ENCODE measurements around the gene CYB561D2.

CYB561D2 gene

DNA sequence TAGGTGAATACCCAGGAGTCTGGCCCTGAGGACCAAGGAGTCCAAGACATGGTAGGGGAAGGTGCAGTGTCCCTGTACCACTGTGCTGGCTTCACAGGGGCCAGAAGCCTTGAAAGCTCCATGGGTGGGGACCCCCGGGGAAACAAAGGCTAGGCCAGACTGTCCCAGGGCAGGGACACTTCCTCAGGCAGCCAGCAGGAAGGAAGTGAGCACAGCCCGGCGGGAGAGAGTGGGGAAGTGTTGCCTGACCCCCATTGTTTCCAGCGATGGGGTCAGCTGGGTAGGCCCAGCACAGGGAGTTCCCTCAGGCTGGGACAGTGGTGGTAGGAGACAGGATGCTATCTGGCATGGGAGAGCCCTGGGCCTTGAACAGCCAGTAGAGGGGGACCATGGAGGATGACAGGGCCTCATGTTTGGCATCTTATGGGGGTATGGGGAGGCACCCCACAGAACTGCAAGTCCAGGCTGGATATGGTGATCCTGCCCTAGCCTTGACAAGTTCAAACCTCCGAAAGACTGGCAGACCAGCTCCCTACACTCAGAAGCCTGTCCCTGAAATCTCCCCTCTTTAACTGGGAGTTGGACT lies 27.0 kb upstream of the CYB561D2 start:
- DNase-seq: no peak

DNA sequence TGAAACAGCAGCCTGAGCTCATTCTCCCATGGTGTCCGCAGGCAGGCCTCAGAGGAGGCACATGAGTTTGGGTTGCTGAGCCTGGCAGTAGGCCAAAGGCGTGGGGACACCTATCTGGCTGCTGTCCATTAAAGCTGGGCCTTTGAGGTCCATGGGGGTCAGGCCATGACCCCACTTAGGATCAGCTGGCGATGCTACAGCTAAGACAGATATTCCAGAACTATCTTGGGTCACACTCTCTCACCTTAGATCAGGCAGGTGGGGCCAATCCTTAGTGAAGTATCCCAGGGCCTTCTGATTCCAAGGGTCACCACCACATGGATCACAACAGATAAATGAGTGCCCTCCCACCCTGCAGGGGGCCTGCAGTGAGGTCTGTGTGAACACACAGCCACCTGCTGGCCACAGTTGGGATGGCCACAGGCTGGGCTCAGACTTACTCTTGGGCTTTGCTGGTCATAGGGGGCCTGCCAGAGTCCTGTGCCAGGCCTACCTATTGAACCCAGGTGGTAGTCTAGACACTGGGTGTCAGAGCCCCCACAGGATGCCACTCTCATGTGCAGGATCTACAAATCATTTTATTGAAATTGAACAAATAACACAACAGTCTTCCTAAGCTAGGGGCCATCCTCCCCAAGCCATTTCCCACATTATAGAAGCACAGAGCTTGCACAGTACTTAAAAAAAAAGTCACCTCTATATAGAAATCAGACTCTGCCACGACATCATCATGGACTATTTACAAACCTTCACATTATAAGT lies 26.1 kb upstream of the CYB561D2 start:
- DNase-seq: no peak

DNA sequence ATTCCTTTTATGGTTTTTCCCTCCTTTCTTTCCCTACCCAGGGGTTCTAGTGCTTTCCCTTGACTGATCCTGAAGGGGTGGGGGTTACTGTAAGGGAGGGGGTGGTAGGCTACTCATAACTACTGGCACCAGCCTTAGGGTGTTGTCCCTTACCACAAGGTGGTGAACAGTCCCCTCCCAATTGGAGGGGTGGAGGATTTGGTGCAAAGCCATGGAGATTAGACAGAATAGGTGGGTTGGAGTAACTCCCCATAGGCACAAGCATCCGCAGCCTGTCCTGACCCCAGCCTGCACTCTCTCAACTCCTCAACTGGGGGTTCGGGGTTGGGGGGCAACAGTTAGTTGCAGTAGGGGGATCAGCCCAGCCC lies 25.6 kb upstream of the CYB561D2 start:
- no peak for DNase-seq

DNA sequence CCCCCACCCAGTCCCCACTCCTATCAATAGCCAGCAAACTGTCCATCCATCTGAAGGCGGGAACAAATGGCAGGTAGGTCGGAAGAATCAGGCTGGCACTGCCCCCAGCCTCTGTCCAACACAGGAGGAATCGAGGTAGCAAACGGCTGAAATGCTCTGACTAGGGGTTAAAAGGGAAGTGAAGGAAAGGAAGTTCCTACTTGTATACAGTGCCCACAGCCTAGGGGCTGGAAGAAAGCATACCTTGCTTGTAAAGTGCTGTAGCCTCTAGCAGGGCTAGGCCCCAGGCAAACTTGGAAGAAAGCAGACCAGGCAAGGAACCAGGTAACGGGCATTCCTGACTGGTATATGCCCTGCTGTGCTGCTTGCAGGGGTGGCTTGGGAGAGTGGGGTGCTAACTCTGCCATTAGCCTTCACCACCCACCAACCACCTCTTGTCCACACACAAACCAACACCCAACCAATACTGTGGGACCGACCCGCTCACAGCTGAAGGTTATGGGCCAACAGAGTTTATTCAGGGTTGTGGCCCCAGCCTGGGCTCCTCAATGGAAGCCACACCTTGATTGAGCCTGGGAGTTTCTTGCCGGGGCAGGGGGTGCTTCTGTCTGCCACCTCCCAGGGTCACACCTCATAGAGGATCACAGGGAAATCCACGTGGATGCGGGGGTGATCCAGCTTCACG lies 25.0 kb upstream of the CYB561D2 start:
- DNase-seq: no peak

DNA sequence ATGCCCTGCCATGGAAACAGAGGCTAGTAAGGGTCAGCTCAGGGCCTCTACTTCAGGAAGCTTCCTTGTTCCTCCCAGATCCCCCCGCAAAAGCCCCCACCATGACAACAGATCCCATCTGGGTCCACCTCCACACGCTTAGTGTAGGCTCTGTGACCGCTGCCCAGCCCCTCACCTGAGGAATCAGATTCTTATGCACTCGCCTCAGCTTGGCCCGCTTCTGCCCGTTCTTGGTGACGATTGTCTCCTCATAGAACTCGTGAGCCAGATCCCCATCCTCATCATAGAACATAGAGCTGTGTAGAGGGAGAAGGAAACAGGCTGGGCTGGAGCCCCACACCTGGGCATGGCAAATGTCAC lies 24.5 kb upstream of the CYB561D2 start:
- DNase-seq: no peak

DNA sequence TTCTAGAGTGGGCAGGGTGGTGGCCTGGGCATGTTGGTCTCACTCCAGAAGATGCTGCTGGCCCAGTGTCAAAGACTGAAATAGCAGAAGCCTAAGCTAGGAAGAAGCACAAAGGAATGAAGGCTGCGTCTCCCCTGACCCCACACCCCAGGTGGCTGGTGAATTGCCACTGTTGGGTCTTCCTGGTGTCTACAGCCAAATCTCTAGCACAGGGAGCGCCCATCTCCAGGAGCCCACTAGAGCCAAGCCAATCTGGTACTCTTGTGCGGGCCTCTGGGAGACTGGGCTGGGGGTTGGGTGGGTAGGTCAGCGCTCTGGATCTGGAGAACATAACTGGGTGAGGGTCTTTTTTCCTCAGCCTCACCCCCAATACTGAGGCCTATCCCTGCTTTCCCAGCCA lies 23.5 kb upstream of the CYB561D2 start:
- no peak for DNase-seq

DNA sequence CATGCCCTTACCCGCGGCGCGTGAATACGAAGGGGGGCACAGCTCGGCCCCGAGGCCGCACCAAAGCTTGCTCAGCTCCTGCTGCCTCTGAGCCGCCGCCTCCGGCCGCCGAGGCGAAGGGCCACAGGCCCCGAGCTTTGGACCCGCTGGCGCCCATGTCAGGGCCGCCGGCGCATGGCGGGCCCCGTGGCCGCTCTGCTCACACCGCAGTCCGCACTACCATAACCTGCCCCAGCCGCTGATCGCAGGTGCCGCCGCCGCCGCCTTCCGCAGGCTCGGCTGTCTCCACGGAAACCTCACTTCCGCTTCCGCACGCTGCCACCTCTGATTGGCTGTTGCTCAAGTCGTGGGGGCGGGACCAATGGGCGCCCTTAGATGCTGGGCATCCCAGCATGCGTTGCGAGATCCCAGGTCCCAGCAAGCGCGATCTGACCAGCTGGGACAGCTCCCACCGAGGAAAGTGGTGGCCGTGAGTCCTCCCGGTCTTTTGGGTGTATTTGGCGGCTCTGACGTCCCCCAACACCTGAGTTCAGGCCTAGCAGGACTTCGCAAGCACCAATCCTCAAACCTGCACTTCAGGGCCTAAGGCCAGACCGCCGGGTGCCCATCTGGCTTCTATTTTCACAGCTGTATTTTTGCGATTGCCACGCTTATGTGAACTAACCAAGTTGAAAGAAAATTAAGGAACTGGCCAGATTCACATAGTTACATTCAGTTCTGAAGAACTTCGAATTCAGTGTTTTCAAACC lies 22.5 kb upstream of the CYB561D2 start, which contains the start of gene TUSC2:
Gene TUSC2, minus strand, starts transcription at position 281 of the 749 bp plus-strand sequence. Its CDS starts 124 bp downstream, at position 157.
- DNase-seq: peak; percentile 84

DNA sequence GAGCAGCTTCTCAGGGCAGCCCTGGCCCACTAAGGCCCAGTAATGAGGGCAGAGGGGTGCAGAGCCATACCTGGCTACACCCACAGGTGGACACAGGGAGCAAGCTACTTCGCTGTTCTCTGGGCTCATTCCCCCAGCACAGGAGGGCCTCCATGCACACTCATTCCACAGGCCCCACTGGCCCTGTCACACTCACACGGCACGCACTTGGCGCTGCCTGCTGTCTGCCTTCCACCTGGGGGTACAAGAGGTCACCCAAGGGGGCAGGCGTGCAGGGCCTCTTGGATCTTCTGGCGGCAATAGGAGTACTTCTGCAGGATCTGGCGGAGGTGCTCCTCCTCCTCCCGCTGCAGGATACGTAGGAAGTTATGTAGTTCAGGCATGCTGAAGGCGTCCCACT lies 20.3 kb upstream of the CYB561D2 start:
- DNase-seq: no peak

DNA sequence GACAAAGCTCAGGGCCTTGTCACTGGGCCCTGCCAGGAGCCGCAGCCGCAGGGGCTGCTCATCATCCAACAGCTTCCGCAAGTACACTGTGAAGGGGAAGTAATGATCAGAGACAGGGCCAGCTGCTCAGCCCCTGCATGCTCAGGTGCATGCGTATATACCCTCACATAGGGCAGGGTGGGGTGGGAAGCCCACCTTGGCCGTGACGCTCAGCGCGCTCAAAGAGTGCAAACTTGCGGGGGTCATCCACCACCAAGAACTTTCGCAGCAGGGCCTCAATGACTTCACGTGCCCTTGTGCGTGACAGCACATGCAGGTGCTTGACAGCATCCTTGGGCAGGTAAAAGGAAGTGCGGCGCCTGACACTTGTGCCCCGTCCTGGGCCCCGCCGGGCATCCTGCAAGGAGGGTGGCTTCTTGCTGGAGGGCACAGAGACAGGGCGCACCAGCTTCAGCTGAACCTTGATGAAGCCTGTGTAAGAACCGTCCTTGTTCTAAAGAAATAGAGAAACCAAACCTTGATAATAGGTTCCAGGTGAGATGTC lies 19.2 kb upstream of the CYB561D2 start:
- no peak for DNase-seq

DNA sequence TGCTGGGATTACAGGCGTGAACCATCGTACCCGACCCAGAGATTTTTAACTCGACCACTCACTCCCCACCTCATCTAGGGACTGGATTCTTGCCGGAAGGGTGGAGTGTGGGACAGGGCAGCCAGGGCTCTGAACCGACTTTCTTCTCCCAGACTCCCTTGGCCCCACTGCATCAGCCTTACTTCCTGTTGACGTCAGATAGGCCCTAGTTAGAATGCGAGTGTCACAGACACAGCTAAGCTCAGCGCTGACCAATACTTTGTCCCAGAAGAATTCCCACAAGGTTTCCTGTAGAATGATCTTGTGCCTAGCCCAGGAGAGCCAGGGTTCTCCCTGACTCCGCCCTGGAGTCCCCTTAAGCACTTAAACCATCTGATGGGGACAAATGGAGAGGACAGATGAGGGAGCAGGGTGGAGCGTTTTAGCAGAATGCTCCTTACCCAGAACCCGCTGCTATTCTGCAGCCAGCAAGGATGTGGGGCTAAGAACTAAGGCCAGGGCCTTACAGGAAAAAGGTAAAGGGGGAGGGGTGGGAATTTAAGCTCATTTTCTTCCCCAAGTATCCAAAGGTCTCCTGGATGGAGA lies 16.8 kb upstream of the CYB561D2 start:
- no peak for DNase-seq

DNA sequence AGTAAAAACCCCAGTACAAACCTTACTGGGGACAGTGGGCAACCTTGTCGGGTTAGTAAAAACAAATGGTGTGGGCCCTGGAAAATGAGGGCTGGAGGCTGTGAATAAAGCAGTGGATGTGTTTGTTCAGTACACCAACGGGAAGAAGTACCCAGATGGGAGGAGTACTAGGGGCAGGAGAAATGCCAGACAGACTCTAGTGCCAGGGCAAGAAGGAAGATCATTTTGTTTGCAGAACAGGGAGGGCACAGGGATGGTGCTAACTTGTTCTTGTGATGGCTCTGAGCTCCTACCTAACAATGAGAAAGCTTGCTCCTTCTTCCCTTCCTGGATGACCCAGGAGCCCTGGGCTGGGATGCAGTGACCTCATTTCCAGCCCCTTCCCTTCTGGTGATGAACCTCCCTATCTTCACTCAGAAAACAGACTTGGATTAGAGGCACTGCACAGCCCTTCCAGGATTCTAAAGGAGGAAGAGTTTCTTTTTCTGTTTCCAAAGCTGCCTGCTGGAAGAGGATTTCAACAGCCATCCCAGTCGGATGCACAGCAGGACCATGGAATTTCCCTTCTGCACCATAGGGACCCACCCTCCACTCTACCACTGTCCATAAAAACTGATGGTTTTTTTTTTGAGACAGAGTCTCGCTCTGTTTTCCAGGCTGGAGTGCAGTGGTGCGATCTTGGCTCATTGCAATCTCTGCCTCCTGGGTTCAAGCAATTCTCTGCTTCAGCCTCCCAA lies 16.2 kb upstream of the CYB561D2 start:
- no peak for DNase-seq

DNA sequence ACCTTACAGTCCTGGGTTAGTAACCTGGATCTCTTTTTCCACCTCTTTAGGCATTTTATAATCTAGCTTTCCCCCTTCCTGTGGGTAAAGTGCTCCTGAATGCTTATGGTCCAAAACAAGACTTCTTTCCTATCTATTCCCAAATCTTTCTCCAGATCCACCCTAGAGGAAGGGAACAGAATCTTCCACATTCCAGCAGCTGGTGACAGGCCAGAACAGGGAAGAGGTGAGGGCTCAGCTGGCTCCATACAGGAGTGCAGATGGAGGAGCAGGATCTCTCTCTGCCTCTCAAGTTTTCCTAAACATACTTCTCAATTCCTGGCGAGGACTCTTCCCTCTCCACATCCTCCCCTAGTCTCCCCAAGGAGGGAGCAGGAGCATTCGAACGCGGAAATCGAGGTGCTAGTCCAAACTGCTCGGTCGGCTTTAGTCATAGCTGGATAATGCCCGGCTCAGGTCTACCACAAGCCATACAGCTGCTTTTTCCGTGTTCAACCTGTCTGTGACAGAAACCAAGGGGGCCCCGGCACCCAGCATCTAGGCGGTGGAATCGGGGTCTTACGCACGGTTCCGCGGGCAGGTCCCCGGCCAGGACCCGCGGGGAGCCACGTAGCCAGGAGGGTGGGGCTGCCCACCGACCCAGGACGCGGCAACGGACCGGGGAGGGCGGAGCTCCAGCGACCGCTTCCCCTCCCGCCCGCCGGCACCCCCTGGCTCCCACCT lies 14.0 kb upstream of the CYB561D2 start:
- DNase-seq: no peak

DNA sequence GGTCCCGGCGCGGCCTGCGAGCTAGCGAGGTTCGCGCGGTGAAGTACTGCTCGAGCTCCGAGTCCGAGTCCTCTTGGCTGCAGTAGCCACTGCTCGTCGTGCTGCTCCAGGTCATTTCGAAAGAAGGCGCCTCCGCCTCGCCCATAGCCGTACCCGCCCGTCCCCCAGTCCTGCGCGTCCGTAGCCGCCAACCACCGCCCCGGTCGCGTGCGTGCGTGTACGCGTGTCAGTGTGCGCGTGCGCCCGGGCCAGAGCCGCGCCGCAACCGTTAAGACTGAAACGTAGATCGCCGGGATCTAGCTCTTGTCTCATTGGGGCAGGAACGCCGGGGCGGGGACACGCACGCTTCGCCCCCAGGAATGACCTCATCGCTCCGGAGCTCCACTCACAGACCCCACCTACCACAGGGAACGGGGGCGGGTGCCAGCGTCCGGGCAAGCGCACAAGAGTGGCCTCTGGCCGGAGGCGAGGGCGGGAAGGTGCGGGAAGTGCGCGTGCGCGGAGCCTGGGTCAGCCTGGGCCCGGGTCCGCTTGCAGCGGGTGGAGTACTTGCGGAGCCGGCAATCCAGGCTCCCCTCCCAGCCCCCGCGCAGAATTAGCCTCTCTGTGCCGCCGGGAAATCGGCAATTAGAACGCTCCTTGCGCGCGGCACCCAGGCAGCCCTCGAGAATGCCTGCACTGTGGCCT lies 13.3 kb upstream of the CYB561D2 start:
- peak; percentile 97 for DNase-seq

DNA sequence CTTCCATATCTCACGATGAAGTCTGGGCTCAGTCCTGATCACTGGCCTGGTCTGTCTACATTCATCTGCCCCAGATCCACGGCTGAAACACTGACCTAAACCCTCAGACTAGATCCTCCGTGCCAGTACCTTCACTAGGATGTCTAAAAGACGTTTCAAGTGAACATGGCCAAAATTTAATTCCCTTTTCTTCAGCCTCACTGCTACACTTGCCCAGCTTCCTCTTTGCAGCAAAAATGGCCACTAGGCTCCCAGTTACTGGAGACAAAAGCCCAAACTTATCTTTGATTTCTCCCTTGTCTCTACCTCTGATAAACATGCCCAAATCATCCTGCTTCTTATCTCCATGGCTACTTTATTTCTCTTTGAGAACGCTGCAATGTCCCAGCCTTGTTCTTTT lies 11.7 kb upstream of the CYB561D2 start:
- no peak for DNase-seq

DNA sequence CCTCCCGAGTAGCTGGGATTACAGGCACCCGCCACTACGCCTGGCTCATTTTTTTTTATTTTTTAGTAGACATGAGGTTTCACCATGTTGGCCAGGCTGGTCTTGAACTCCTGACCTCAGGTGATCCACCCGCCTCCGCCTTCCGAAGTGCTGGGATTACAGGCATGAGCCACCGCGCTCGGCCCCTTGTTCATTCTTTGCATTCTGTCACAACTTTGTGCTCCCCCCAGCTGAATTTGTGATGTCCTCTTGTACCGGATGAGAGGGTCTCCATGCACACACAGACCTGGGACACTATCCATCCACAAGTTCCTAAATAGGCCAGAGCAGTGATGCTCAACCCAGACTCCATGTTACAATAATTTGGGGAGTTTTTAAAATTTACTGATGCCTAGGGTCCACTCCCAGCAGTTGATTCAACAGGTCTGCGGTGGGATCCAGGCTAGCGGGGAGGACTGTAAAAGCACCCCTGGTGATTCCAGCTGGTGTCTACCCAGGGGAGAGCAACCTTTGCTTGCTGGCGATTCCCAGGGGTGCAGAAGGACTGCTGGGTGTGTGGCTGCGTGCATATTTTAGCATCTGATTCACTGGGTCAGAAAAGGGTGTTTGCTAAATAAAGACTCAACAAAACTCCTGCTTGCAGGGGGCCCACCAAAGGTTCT lies 11.0 kb upstream of the CYB561D2 start:
- DNase-seq: no peak

DNA sequence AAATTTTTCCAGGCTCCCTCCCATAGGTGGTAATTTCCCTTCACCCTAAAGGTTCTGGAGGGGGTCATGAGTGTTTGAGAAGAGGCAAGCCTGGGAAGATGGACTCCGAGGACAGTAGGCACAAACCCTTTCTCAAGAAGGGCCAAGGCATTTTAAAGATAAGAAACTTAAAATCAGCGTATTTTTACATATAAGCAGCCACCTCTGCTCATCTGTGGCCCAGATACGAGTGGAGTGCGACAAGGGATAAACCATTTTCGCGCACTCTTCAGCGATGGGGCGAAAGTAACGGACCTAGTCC lies 10.6 kb upstream of the CYB561D2 start:
- no peak for DNase-seq

DNA sequence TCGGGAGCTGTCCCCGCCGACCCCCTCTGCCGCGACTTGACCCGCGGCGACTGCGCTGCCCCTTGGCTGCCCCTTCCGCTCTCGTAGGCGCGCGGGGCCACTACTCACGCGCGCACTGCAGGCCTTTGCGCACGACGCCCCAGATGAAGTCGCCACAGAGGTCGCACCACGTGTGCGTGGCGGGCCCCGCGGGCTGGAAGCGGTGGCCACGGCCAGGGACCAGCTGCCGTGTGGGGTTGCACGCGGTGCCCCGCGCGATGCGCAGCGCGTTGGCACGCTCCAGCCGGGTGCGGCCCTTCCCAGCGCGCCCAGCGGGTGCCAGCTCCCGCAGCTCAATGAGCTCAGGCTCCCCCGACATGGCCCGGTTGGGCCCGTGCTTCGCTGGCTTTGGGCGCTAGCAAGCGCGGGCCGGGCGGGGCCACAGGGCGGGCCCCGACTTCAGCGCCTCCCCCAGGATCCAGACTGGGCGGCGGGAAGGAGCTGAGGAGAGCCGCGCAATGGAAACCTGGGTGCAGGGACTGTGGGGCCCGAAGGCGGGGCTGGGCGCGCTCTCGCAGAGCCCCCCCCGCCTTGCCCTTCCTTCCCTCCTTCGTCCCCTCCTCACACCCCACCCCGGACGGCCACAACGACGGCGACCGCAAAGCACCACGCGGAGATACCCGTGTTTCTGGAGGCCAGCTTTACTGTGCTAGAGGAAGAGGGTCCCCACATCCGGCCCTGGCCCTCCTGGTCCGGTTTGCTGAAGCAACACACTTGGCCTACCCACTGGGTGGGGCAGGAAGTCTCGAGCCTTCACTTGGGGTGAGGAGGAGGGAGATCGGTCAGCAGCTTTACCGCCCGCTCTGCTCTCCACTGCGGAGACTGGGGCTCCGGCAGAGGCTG lies 10.0 kb upstream of the CYB561D2 start, which contains the start of gene RASSF1:
Gene RASSF1, minus strand, starts transcription at position 389 of the 882 bp plus-strand sequence. Its CDS starts 31 bp downstream, at position 358.
- no peak for DNase-seq

DNA sequence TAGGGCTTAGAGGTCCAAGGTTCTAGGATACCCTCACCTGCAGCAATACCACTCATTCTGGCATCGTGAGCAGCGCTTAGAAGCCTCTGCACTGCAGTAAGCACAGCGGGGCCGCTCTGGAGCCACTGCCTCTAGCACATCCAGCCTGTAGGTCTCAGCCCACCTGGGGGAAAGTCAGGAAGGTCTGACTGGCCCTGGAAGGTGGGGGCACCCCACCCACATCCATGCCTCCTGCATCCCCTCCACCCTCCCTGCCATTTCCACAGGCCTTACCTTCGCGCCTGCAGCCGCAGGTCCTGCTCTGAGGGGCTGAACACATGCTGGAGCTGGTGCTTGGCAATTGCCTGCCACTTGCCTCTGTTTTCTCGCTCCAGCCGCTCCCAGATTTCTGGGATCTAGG lies 9.1 kb upstream of the CYB561D2 start:
- DNase-seq: no peak

DNA sequence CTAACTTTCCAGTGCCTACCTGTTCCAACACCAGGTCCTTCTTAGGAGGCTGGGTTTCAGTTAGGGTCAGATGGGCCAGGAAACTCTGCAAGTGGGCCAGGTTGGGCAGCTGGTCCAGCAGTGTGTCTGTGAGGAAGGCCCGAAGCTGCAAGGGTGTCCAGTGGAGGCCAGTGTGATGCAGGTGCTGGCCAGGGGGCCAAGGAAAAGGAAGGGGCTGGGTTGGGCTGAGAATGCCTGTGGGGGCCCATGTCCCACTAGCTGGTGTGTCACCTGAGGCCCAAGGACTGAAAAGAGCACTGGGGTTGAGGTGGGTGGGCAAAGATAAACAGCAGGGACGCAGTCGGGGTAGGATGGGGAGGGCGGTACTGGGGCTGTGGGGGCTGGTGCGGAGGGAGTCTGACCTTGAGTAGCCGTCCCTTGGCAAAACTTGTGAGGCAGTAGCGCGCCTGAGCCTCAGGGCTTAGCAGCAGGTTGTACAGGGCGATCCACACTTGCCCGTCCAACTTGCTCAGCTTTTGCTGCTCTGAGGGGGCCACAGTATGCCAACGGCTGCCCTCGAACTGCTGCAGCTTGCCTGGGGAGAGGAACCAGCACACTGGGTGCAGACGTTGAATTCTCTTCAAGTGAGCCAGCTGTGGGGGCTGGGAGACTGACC lies 8.5 kb upstream of the CYB561D2 start:
- no peak for DNase-seq

Data from GOT3 (cell line).